Effector memory CD8-positive, alpha-beta T cell (primary cell): ENCODE data around the gene ZIC4.

Source experiments
- ATAC-seq: fragments of 150-1000 bp; cut with Tn5 transposase; replicated peaks from 2 replicates; pipeline ENCODE4 v1.10.0; 2021; ENCODE audit warnings: mild to moderate bottlenecking, moderate library complexity
- DNase-seq, 3 experiments: peaks; one replicate each; pipeline ENCODE4 v3.0.0; 2021
- H3K27ac Mint-ChIP-seq, 2 donors: one replicate each; pipeline ENCODE4 v1.8.0; 2022; ENCODE audit warnings: mild to moderate bottlenecking in 2 of 2, mixed read lengths in 2 of 2, moderate library complexity in 2 of 2
- H3K27me3 Mint-ChIP-seq, 2 donors: one replicate each; pipeline ENCODE4 v1.8.0; 2022; ENCODE audit warnings: mixed read lengths in 2 of 2
- H3K36me3 Mint-ChIP-seq: one replicate; pipeline ENCODE4 v1.8.0; 2022; ENCODE audit warnings: mild to moderate bottlenecking, moderate library complexity, mixed read lengths; ENCODE audit not compliant: insufficient read depth
- H3K4me1 Mint-ChIP-seq, 2 donors: one replicate each; pipeline ENCODE4 v1.8.0; 2022; ENCODE audit warnings: low read depth in 2 of 2, mixed read lengths in 2 of 2
- H3K4me3 Mint-ChIP-seq, 2 donors: one replicate each; pipeline ENCODE4 v1.8.0; 2022; ENCODE audit warnings: mild to moderate bottlenecking in 2 of 2, mixed read lengths in 2 of 2, moderate library complexity in 2 of 2
- H3K9me3 Mint-ChIP-seq, 2 donors: one replicate each; pipeline ENCODE4 v1.8.0; 2022; ENCODE audit warnings: mixed read lengths in 2 of 2

The ZIC4 gene

DNA sequence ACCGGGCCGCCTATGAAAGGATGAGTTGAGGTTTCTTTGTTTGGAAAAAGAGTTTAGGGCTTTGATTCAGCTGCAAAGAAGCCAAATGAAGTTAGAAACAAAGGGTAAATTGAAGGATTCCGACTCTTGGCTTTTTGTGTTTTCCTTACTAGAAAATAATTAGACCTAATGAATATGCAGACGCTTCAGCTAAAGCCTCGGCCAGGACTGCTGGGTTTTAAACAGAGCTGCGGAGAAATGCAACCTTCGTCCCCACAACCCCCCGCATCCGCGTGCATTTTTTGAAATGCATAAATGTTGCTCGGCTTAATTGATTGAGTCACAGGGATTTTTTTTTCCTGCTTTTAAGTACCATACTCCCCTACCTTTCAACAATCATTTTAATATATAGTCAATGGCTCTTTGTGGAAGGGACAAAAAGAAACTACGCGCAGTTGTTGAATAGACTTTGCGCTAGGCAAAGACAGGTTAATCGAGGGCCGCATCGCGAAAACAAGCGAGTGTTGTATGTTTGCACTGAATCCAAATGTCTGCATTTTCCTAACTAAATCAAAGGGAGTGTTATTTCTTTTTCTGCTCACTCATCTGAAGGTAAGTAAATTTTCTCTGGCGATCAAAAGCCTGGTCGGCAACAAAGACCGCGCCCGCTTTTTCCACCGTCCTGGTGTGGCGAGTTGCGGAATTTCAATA is 1.3 kb upstream of the ZIC4 start:
- peaks cover 10% of the 10 kb centered on the region for H3K36me3 Mint-ChIP-seq
- ATAC-seq, result no peak
- DNase-seq, result no peak
- H3K27me3 Mint-ChIP-seq, result peaks cover 78 to 82% of the 10 kb centered on the region in 2 donors
- H3K4me3 Mint-ChIP-seq, result peak overlapping the region in 1 of 2 donors; percentile 13
- peaks cover 0 to 12% of the 10 kb centered on the region in 2 donors for H3K4me1 Mint-ChIP-seq
- H3K27ac Mint-ChIP-seq, result no peak overlapping the region
- H3K9me3 Mint-ChIP-seq, result peaks cover 0 to 14% of the 10 kb centered on the region in 2 donors

DNA sequence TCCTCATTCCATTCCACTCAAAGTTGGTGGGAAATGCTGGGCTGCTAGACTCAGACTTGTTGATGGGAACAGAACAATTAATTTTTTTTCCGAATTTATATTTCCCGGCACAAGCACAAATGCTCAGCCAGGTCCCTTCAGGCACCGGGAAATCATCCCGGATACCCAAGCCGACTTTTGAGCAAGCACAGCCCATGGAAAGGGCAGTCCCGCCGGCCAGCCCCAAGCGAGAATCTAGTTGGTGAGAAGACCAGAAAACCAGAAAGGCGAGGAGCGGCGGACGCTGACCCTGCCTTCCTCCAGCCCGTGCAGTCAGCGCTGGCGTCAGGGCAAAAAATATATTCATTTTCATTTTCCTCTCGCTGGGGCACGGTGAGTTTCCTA is 763 bp upstream of the ZIC4 start:
- no peak for DNase-seq
- Mint-ChIP-seq H3K27ac (no peak overlapping the region), H3K4me3 (no peak overlapping the region), H3K27me3 (peaks cover 77 to 80% of the 10 kb centered on the region in 2 donors), H3K4me1 (peaks cover 0 to 9% of the 10 kb centered on the region in 2 donors), H3K9me3 (peaks cover 0 to 14% of the 10 kb centered on the region in 2 donors), H3K36me3 (peaks cover 10% of the 10 kb centered on the region)
- ATAC-seq, result no peak

DNA sequence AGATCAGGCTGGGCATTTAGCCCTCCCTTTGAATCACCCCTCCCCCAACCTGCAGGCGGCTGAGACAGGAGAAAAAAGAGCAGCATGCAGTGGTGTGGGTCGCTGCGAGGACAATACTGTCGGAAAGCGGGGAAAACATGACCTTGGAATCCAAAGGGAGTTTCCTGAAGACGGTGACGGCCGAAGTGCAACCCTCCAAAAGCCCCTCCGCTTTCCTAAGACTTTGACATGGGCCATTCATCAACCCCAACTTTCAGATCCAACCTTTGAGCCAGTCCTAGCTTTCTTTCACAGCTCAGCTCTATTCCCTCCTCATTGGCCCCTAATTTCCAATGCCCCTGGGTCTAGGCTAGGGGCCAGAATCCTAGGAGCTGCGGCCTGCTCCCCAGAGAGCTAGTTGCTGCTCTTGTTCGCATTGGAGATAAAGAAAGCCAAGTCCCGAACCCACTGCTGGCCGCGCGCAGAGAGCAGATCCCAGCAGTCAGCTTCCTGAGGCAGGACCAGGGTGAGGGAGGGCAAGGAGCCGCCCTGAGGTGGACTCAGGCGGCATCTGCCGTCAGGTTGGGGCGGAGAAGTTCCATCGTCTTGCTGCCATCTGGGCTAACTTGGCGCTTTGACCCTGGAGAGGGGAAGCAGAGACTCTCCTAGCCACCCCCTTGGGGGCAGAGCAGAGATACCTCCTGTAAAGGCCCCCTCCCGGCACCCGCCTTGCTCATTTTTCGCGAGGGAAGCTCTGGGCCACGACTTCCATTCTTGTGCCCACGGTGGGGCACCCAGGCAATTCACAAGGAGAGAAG is 914 bp downstream of the ZIC4 start:
- no peak overlapping the region for H3K27ac Mint-ChIP-seq
- no peak overlapping the region for H3K4me3 Mint-ChIP-seq
- H3K4me1 Mint-ChIP-seq, result peaks cover 0 to 4% of the 10 kb centered on the region in 2 donors
- H3K27me3 Mint-ChIP-seq, result peaks cover 68 to 72% of the 10 kb centered on the region in 2 donors
- peaks cover 0 to 14% of the 10 kb centered on the region in 2 donors for H3K9me3 Mint-ChIP-seq
- DNase-seq (no peak), ATAC-seq (no peak)
- peaks cover 10% of the 10 kb centered on the region for H3K36me3 Mint-ChIP-seq

DNA sequence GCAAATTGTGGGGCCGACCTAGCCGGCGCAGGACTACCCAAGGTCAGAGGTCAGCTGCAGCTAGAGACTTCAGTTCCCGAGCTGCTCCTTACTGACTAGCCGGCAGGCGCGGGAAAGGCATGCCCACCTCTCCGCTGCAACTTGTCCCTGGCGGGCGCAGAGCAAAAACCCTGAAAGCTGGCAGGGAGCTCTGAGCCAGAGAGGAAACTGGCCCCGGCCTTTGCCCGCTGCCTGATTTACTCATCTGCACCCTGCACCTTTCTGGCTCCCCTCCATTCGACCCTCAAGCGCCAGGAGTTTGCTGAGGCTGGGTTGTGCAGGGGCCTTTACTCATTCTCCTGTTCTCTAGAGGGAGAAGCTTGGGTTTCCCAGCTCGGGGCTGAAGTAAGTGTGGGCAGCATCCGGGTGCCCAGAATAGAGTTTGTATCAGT is 1.5 kb downstream of the ZIC4 start:
- Mint-ChIP-seq H3K9me3 (peaks cover 0 to 14% of the 10 kb centered on the region in 2 donors), H3K36me3 (peaks cover 10% of the 10 kb centered on the region), H3K4me3 (no peak overlapping the region), H3K27me3 (peaks cover 69 to 74% of the 10 kb centered on the region in 2 donors), H3K4me1 (peaks cover 0 to 4% of the 10 kb centered on the region in 2 donors), H3K27ac (no peak overlapping the region)
- DNase-seq (no peak), ATAC-seq (no peak)

DNA sequence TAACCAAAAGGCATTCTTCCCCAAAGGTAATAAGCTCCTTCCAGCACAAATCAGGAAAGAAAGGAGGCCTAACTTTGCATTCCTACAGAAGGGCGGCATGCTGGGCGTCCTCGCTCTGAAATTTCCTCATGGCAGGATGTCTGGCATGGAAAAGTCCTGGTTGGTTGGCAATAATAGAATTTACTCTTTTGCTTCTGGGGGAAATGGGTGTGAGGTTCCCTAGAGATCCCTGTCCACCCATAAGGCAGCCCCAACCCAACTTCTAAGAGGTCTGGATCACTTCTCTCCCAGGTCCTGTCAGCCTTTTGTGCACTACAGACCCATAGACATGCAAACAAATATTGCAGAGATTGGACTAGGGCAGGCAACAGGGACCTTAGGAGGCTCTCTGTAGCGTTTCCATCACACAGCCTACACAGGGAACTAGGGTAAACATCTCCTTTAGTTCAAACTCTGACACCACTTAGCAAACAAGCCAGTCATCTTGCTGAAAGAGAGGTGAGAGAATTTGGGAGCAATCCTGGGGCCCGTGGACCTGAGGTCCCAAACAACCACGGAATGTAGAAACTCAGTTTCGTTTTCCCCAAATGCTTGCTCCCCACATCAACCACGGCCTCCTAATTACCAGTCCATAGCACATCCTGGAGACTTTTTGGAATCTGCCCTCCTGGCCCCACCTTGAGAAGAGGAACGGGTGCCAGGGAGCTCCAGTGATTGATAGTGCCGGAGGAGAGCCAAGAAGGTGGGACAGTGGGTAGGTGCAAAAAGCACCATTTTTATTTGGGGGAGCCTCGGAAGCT is 2.1 kb downstream of the ZIC4 start:
- no peak overlapping the region for H3K4me3 Mint-ChIP-seq
- peaks cover 0 to 2% of the 10 kb centered on the region in 2 donors for H3K4me1 Mint-ChIP-seq
- no peak for ATAC-seq
- H3K36me3 Mint-ChIP-seq, result peaks cover 10% of the 10 kb centered on the region
- H3K27me3 Mint-ChIP-seq, result peaks cover 72 to 75% of the 10 kb centered on the region in 2 donors
- DNase-seq, result no peak
- peaks cover 0 to 14% of the 10 kb centered on the region in 2 donors for H3K9me3 Mint-ChIP-seq
- no peak overlapping the region for H3K27ac Mint-ChIP-seq

DNA sequence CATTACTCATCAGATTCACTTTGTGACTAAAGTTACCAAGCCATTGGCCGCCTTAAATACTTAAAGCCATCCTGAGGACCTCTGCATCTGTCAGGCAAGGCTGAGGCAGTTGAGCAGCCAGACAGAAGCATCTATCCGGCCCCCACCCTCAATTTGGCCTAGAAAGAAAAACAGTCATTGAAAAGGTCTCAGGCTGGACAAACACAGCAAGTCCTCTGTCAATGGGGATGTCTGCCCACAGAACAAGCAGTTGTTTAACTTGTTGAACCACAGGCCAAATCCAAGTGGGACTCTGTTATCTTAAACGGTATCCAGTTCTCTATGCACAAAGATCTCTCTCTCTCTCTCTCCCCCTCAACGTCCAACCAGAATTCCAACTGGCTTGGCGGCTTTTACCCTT is 2.8 kb downstream of the ZIC4 start:
- Mint-ChIP-seq H3K27me3 (peaks cover 69 to 74% of the 10 kb centered on the region in 2 donors), H3K4me1 (peaks cover 0 to 2% of the 10 kb centered on the region in 2 donors), H3K4me3 (no peak overlapping the region), H3K36me3 (peaks cover 5% of the 10 kb centered on the region), H3K27ac (no peak overlapping the region), H3K9me3 (peaks cover 0 to 7% of the 10 kb centered on the region in 2 donors)
- ATAC-seq, result no peak
- DNase-seq, result no peak

DNA sequence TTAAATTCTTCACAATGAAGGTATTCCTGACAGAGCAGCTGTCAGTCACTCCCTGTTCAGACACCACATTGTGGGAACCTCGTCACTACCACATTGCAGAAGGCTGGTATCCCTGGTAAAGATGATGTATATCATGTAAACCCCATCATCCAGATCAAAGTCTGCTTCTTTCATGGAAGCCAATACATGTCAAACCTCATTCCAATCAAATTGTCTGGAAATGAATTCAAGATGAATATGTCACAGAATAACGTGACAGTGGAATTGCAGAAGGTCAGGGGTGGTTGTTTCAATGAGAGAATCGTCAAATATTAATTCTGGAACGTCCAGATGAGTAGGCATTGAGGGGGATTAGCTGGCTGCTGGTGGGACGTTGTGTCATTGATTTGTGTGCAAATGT is 4.2 kb downstream of the ZIC4 start:
- Mint-ChIP-seq H3K36me3 (no peaks in the 10 kb centered on the region), H3K27me3 (peaks cover 64 to 72% of the 10 kb centered on the region in 2 donors), H3K4me1 (no peaks in the 10 kb centered on the region), H3K27ac (no peak overlapping the region), H3K4me3 (no peak overlapping the region), H3K9me3 (no peaks in the 10 kb centered on the region)
- DNase-seq (no peak), ATAC-seq (no peak)

DNA sequence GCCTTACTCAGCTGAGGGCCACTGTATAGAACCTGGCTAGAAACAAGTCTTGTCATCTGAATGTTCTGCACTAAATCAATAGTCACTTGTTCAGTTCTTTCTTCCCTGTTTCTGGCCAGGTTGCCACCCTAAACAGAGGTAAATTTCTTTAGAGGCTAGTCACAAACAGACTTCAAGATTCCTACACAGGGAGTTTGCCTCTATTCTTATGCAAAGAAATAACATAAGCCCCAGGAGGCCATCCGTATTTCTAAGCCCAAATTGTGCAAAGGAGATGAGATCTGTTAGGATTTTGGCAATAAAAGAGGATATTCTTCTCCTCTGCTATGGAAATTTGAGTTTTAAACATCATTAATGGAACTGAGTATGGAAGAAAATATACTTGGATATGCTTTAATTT is 4.9 kb downstream of the ZIC4 start:
- Mint-ChIP-seq H3K9me3 (no peaks in the 10 kb centered on the region), H3K27ac (no peak overlapping the region), H3K4me1 (no peaks in the 10 kb centered on the region), H3K4me3 (no peak overlapping the region), H3K36me3 (no peaks in the 10 kb centered on the region), H3K27me3 (peaks cover 60 to 72% of the 10 kb centered on the region in 2 donors)
- ATAC-seq (no peak), DNase-seq (no peak)

DNA sequence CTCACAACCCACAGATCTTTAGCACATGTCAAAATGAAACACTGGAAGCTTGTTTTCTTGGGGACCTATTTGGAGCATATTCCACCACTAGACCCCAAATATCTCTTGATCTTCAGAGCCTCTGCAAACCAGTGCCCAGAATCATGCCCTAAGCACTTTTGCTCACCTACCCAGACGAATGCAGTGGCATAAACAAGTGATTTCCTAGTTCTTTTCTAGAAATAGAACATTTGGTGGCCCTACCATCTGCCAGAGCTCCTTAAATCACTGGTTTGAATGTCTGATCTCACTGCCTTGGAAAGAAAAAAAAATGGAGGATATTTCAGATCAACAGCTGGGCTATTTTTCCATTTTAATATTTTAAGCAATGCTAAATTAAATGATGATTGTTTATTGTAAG is 5.3 kb downstream of the ZIC4 start:
- Mint-ChIP-seq H3K4me3 (no peak overlapping the region), H3K9me3 (no peaks in the 10 kb centered on the region), H3K27ac (no peak overlapping the region), H3K27me3 (peaks cover 56 to 68% of the 10 kb centered on the region in 2 donors), H3K4me1 (no peaks in the 10 kb centered on the region), H3K36me3 (no peaks in the 10 kb centered on the region)
- ATAC-seq (no peak), DNase-seq (no peak)

DNA sequence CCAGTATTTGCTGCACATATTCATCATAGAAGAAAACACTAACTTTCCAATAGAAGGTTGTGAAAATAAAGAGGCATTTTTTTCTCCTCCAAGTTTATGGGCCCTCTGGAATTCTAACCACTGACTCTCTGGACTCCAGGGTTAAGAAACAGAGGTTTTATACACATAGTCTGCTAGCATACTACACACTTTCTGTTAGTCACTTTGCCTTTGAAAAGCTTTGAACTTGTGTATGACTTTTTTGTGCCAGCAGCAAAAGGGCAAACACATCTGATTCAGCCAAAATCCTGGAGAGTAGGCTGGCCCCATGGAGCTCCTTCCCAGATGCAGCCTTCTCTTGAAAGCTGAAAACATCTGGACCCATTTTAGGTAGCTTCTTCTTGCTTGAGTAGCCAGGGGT is 6.2 kb downstream of the ZIC4 start:
- Mint-ChIP-seq H3K36me3 (no peaks in the 10 kb centered on the region), H3K9me3 (no peaks in the 10 kb centered on the region), H3K27me3 (peaks cover 56 to 68% of the 10 kb centered on the region in 2 donors), H3K27ac (no peak overlapping the region), H3K4me1 (no peaks in the 10 kb centered on the region), H3K4me3 (no peak overlapping the region)
- ATAC-seq (no peak), DNase-seq (no peak)

DNA sequence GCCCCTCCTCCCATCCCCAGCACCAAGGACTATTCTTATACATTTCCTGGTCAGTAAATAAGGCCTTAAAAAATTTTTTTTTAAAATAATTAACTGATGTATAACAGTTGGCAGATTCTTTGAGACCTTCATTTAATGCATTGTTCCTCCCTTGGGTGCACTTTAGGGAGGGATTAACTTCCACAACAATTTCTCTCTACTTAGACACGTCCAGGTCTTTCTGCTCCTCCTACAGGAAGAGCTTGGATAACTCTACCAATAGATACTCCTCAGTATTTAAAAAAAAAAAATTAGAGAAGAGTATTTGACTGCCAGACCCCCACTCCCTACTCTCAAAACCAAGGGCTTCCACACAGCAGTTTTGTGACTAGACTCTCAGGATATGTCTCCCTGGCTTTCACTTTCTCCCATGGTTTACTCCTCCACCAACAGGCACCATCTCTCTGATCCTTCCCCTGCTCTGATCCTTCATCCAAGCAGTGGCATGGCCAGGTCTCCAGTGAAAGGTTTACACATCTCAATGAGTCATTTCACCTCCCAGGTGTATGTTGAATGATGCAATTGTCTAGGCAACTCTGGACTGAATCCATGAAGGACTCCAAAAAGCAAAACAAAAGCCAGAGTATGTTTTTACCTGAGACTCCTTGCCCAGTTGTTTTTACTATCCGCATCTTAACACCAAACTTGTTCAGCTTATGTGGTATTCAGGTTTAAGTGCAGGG is 7.4 kb downstream of the ZIC4 start:
- Mint-ChIP-seq H3K27ac (no peak overlapping the region), H3K9me3 (peaks cover 0 to 1% of the 10 kb centered on the region in 2 donors), H3K27me3 (peaks cover 58 to 68% of the 10 kb centered on the region in 2 donors), H3K4me3 (no peak overlapping the region), H3K4me1 (peaks cover 0 to 2% of the 10 kb centered on the region in 2 donors), H3K36me3 (no peaks in the 10 kb centered on the region)
- ATAC-seq, result no peak
- no peak for DNase-seq

DNA sequence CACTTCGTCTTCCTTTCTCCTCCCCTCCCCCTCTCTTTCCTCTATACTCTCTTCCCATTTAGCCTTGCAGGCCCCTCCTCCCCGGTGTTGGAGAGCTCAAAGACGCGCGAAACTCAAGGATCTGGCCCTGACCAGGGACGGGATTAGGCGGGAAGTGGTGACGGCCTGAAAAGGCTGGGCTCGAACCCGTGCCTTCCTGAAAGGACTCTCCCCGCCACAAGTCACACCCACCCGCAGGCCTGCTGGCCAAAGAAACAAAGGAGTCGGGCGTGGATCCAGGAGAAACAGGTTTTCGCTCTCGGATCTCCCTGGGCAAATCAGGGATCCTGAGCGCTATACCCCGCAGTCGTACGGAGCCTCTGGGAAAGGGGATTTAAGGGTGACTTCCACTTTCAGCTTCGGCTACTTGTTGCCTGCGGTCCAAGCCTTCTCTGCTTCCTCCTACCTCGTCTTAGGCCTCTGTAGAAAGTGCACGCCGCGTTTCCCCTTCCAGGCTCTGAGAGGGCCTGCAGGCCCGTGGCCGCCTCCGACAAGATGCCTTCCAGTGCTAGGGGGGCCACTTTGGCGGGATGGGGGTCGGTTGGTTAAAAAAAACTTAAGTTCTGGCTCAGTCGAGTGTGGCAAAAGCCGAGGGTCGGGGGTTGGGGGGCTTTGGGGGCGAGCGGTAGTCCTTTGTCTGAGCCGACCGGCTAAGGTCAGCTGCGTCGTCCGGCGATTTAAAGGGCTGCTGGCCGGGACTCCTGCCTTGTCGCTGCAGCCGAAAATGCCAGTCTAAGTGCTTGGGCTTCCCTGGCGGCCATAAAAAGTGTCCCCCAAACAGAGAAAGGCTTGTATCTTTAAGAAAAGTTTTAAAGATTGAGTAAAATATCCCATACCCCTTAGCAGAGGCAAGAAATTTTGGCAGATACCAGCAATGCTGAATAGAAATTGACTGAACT is 8.2 kb downstream of the ZIC4 start:
- Mint-ChIP-seq H3K4me1 (peaks cover 0 to 2% of the 10 kb centered on the region in 2 donors), H3K9me3 (peaks cover 0 to 2% of the 10 kb centered on the region in 2 donors), H3K27me3 (peaks cover 54 to 73% of the 10 kb centered on the region in 2 donors), H3K27ac (no peak overlapping the region), H3K4me3 (no peak overlapping the region), H3K36me3 (no peaks in the 10 kb centered on the region)
- ATAC-seq (no peak), DNase-seq (no peak)
